Stomach (tissue), 4 donors: ENCODE data around the gene ARPIN.

Source experiments
- EP300 ChIP-seq: sonication (generic); formaldehyde crosslinking; IDR thresholded peaks from one replicate; pipeline ENCODE4 v1.6.1; 2017; ENCODE audit warnings: antibody characterized with exemption
- POLR2A ChIP-seq, 4 donors: fragments of 450-650 bp; IDR thresholded peaks; one replicate each; pipeline ENCODE4 v1.6.1; 2016; ENCODE audit warnings: antibody characterized with exemption in 4 of 4, control low read depth in 2 of 4, mild to moderate bottlenecking in 1 of 4, moderate library complexity in 1 of 4
- POLR2AphosphoS5 ChIP-seq, 3 donors: sonication (generic); formaldehyde crosslinking; IDR thresholded peaks; one replicate each; pipeline ENCODE4 v1.6.1; 2016; ENCODE audit warnings: antibody characterized with exemption in 3 of 3
- TF ChIP-seq, protein P1 (sequence below), 7 experiments: fragments of 450-650 bp in 4 of 7; fragments of 200-600 bp in 3 of 7; sonication (generic) in 3 of 7; IDR thresholded peaks; one replicate each; pipeline ENCODE4 v1.5.1; 2016 to 2019; ENCODE audit warnings: antibody characterized with exemption in 7 of 7, control low read depth in 2 of 7, mild to moderate bottlenecking in 1 of 7

DNA sequence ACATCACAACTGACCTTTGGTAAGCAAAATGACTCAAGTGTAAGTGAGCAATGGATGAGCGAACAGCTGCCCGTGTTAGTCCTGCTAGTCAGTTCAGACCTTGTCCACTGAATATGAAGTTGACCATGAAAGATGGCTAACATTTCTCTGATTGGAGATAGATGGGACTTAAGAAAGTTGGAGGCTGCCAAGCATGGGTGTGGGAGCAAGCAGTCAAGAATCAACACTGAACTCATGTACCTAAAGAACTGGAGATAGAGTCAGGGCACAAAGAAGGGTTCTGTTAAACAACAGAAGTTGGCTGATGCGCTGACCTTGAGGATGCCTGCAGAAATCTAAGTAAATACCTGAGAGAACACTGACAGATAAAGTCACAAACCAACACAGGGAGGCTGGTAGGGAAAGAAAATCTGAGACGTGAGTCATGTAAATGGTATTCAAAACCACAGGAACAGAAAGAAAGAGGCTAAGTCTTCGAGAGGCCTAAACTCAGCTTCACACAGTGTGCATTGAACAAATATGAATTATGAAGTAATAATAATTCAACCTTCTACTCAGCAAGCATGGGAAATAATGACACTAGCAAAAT, 67.4 kb downstream of the ARPIN start:
- TF ChIP-seq, protein P1, sequence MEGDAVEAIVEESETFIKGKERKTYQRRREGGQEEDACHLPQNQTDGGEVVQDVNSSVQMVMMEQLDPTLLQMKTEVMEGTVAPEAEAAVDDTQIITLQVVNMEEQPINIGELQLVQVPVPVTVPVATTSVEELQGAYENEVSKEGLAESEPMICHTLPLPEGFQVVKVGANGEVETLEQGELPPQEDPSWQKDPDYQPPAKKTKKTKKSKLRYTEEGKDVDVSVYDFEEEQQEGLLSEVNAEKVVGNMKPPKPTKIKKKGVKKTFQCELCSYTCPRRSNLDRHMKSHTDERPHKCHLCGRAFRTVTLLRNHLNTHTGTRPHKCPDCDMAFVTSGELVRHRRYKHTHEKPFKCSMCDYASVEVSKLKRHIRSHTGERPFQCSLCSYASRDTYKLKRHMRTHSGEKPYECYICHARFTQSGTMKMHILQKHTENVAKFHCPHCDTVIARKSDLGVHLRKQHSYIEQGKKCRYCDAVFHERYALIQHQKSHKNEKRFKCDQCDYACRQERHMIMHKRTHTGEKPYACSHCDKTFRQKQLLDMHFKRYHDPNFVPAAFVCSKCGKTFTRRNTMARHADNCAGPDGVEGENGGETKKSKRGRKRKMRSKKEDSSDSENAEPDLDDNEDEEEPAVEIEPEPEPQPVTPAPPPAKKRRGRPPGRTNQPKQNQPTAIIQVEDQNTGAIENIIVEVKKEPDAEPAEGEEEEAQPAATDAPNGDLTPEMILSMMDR (IDR thresholded peaks at IDR 0.05) = no peak
- no peak for TF ChIP-seq POLR2AphosphoS5 (IDR thresholded peaks at IDR 0.05)
- TF ChIP-seq EP300 = no peak
- TF ChIP-seq POLR2A (IDR thresholded peaks at IDR 0.05) = no peak
